ENCODE results near the gene CNOT11.
"Not testable (repeated sequence)": the region's sequence is repeated elsewhere in the genome, so short reads cannot be mapped to it uniquely, and the experiment has no call there.

GRCh38 chr2:101251246-101251781 lies 1.4 kb upstream of the CNOT11 start:
- not testable (repeated sequence) for TF ChIP-seq CTCF (conservative IDR thresholded peaks at IDR 0.05); EZH2 (IDR thresholded peaks at IDR 0.05; ENCODE audit: low read depth)
